Kidney (tissue), 14 donors: ENCODE measurements around the gene CMTM7. TPM values are rescaled to one million over a fixed set of nuclear protein-coding genes. Genes with fewer than 3 reads are reported as not detected.

Experiments
- DNase-seq, 5 donors: peaks; one replicate each; pipeline ENCODE4 v3.0.0-alpha.2; 2013 to 2020
- FAIRE-seq: peaks from 2 replicates; lab custom pipeline; 2012; peaks lifted over from hg19 to GRCh38; lab: Jason Lieb, UNC
- H3K27ac ChIP-seq, 2 donors: one replicate each; pipeline ENCODE4 v1.7.0; 2013; ENCODE audit warnings: low read depth in 2 of 2, low read length in 2 of 2, inconsistent platforms in 1 of 2
- H3K27me3 ChIP-seq: one replicate; pipeline ENCODE4 v1.7.1; 2013; ENCODE audit warnings: low read length, inconsistent platforms; ENCODE audit not compliant: control insufficient read depth, insufficient read depth
- H3K36me3 ChIP-seq, 3 donors: one replicate each; pipeline versions ENCODE4 v1.7.0 to v1.7.1; 2013; ENCODE audit warnings: low read length in 3 of 3, control low read depth in 1 of 3, inconsistent platforms in 1 of 3; ENCODE audit not compliant: insufficient read depth in 3 of 3, control insufficient read depth in 2 of 3
- H3K4me1 ChIP-seq, 3 donors: one replicate each; pipeline versions ENCODE4 v1.7.0 to v1.7.1; 2013; ENCODE audit warnings: low read length in 3 of 3, inconsistent platforms in 1 of 3, low read depth in 1 of 3; ENCODE audit not compliant: control insufficient read depth in 2 of 3, insufficient read depth in 2 of 3
- H3K4me3 ChIP-seq, 3 donors: one replicate each; pipeline versions ENCODE4 v1.7.0 to v1.8.1; 2013; ENCODE audit warnings: low read length in 3 of 3, control low read depth in 1 of 3, inconsistent platforms in 1 of 3
- H3K9ac ChIP-seq, 3 donors: one replicate each; pipeline versions ENCODE4 v1.7.0 to v1.7.1; 2013; ENCODE audit warnings: low read length in 3 of 3, control low read depth in 1 of 3, inconsistent platforms in 1 of 3
- H3K9me3 ChIP-seq, 3 donors: one replicate each; pipeline versions ENCODE4 v1.7.0 to v1.7.1; 2013; ENCODE audit warnings: low read length in 3 of 3, control low read depth in 1 of 3, inconsistent platforms in 1 of 3; ENCODE audit not compliant: control insufficient read depth in 2 of 3, insufficient read depth in 1 of 3
- intact Hi-C: fragments of 100-400 bp; cut with DNase I; formaldehyde crosslinking; loops from one replicate; pipeline ENCODE4 v1.11.1; 2022
- polyA plus RNA-seq: library from polyadenylated mRNA; stranded (reverse); fragments of 350-450 nt; fragmentation: Illumina TruSeq; extraction: RNeasy Lipid Tissue Mini Kit (QIAGEN cat#74804); gene quantifications from one replicate; pipeline ENCODE4 v1.2.3, GENCODE V29; 2014; ENCODE audit warnings: low read depth, low replicate concordance; ENCODE audit not compliant: insufficient read depth
- total RNA-seq: library from RNA; stranded (reverse); fragmentation: NEBNext Ultra II Directional; extraction: Animal tissue kit (Norgen Biotek cat#: 25700); gene quantifications from one replicate; pipeline ENCODE4 v1.2.1, GENCODE V29; 2021
- TF ChIP-seq, protein P1 (sequence below): IDR thresholded peaks from 3 replicates; pipeline ENCODE4 v1.5.1; 2012; ENCODE audit warnings: mild to moderate bottlenecking, moderate library complexity, borderline replicate concordance; ENCODE audit not compliant: insufficient read depth; ENCODE audit errors: extremely low read depth
- donor health status: control.
- donor health status: control.
- donor health status: control.
- donor health status: control.
- donor health status: control.
- donor health status: DM: yes; HTN: yes; CAD: no.
- donor health status: Normal renal cell carcinoma (clear cell type).

The CMTM7 gene
- total and polyA plus RNA-seq, 2 donors from 2014 or later, result 26.0 to 38.2 TPM

GRCh38 chr3:32406486-32407408, 15.1 kb downstream of the CMTM7 start:
- no peaks in the 10 kb centered on the region for H3K36me3 ChIP-seq
- TF ChIP-seq, protein P1, sequence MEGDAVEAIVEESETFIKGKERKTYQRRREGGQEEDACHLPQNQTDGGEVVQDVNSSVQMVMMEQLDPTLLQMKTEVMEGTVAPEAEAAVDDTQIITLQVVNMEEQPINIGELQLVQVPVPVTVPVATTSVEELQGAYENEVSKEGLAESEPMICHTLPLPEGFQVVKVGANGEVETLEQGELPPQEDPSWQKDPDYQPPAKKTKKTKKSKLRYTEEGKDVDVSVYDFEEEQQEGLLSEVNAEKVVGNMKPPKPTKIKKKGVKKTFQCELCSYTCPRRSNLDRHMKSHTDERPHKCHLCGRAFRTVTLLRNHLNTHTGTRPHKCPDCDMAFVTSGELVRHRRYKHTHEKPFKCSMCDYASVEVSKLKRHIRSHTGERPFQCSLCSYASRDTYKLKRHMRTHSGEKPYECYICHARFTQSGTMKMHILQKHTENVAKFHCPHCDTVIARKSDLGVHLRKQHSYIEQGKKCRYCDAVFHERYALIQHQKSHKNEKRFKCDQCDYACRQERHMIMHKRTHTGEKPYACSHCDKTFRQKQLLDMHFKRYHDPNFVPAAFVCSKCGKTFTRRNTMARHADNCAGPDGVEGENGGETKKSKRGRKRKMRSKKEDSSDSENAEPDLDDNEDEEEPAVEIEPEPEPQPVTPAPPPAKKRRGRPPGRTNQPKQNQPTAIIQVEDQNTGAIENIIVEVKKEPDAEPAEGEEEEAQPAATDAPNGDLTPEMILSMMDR, result no peak
- H3K27me3 ChIP-seq, result no peaks in the 10 kb centered on the region
- no peaks in the 10 kb centered on the region for H3K9me3 ChIP-seq
- no peak overlapping the region for H3K4me3 ChIP-seq
- H3K4me1 ChIP-seq, result no peaks in the 10 kb centered on the region
- H3K9ac ChIP-seq, result no peak overlapping the region
- no peak for DNase-seq
- no peak for FAIRE-seq
- intact Hi-C loops, result no loop called here
- H3K27ac ChIP-seq, result no peak overlapping the region

GRCh38 chr3:32410367-32411246, 19.0 kb downstream of the CMTM7 start:
- Histone ChIP-seq H3K4me3 (no peak overlapping the region), H3K4me1 (peaks cover 0 to 5% (median 4%) of the 10 kb centered on the region in 3 donors), H3K27me3 (no peaks in the 10 kb centered on the region), H3K27ac (no peak overlapping the region), H3K9me3 (no peaks in the 10 kb centered on the region), H3K36me3 (no peaks in the 10 kb centered on the region), H3K9ac (no peak overlapping the region)
- FAIRE-seq (no peak), DNase-seq (no peak)
- TF ChIP-seq, protein P1, result no peak
- intact Hi-C loops, result no loop called here

DNA sequence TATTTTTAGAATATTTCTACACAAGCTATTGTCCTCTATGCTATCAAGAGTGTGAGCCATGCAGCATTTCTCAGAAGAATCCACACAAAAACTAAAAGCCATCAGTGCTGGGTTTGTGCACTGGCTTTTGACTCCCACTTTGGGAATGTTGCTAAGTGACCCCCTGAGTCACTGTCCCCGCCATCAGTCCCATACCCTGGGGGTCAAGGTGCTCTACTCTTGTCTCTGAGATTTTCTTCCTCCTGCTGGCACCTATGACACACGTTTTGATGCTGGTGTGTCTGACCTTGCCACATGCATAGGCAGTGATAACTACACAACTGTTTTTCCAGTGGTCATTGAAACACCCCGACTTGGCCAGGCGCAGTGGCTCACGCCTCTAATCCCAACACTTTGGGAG, 19.8 kb downstream of the CMTM7 start:
- H3K9ac ChIP-seq, result no peak overlapping the region
- H3K4me3 ChIP-seq, result no peak overlapping the region
- no peaks in the 10 kb centered on the region for H3K36me3 ChIP-seq
- intact Hi-C loops, result no loop called here
- no peak for FAIRE-seq
- no peaks in the 10 kb centered on the region for H3K27me3 ChIP-seq
- H3K9me3 ChIP-seq, result no peaks in the 10 kb centered on the region
- DNase-seq, result no peak
- no peak overlapping the region for H3K27ac ChIP-seq
- TF ChIP-seq, protein P1, result no peak
- peaks cover 0 to 5% (median 4%) of the 10 kb centered on the region in 3 donors for H3K4me1 ChIP-seq
